Heart left ventricle (tissue), 16 donors: ENCODE data around the gene TAF10. TPM values are rescaled to one million over a fixed set of nuclear protein-coding genes. Genes with fewer than 3 reads are reported as not detected.

Experiments
- ATAC-seq, 4 donors: fragments of 200-7000 bp; cut with Tn5 transposase; one replicate each; pipeline ENCODE4 v1.9.1; 2020 to 2022; ENCODE audit warnings: moderate library complexity in 4 of 4, mild to moderate bottlenecking in 3 of 4, moderate number of reproducible peaks in 1 of 4
- DNase-seq, 5 donors: peaks; one replicate each; pipeline ENCODE4 v3.0.0-alpha.2; 2020
- H3K27ac ChIP-seq, 12 donors: fragments of 200-600 bp; sonication (generic) in 4 of 12; one replicate each; pipeline versions ENCODE4 v1.5.0 to v1.8.0; 2016 to 2022; ENCODE audit warnings: mild to moderate bottlenecking in 2 of 12
- H3K27me3 ChIP-seq, 9 donors: fragments of 200-600 bp; sonication (generic) in 2 of 9; one replicate each; pipeline versions ENCODE4 v1.5.1 to v1.8.0; 2016 to 2022; ENCODE audit warnings: mild to moderate bottlenecking in 3 of 9
- H3K36me3 ChIP-seq, 9 donors: fragments of 200-600 bp; sonication (generic) in 2 of 9; one replicate each; pipeline versions ENCODE4 v1.5.0 to v1.8.0; 2018 to 2022; ENCODE audit warnings: mild to moderate bottlenecking in 2 of 9
- H3K4me1 ChIP-seq, 12 donors: fragments of 200-600 bp; sonication (generic) in 4 of 12; one replicate each; pipeline versions ENCODE4 v1.5.0 to v1.8.0; 2016 to 2022; ENCODE audit warnings: mild to moderate bottlenecking in 3 of 12
- H3K4me3 ChIP-seq, 12 donors: fragments of 200-600 bp; sonication (generic) in 4 of 12; one replicate each; pipeline versions ENCODE4 v1.5.0 to v1.8.0; 2017 to 2022; ENCODE audit warnings: mild to moderate bottlenecking in 9 of 12, moderate library complexity in 4 of 12
- H3K9me3 ChIP-seq, 12 donors: fragments of 200-600 bp; sonication (generic) in 4 of 12; one replicate each; pipeline versions ENCODE4 v1.5.0 to v1.8.0; 2016 to 2022; ENCODE audit warnings: mild to moderate bottlenecking in 1 of 12
- CTCF ChIP-seq, 12 donors: fragments of 200-600 bp; sonication (generic) in 4 of 12; IDR thresholded peaks; one replicate each; pipeline versions ENCODE4 v1.5.0 to v1.8.0; 2018 to 2022; ENCODE audit warnings: antibody characterized with exemption in 12 of 12, mild to moderate bottlenecking in 5 of 12
- POLR2A ChIP-seq, 2 donors: fragments of 450-650 bp; IDR thresholded peaks; one replicate each; pipeline ENCODE4 v1.6.1; 2017; ENCODE audit warnings: antibody characterized with exemption in 2 of 2, mild to moderate bottlenecking in 2 of 2, moderate library complexity in 2 of 2
- WGBS, 4 donors: extraction: QIAGEN DNeasy Blood & Tissue Kit in 2 of 4; methylation state at CpG; one replicate each; pipeline versions ENCODE4 v1.1.5 to v1.1.7; 2013 to 2018; 5-methylcytosine and 5-hydroxymethylcytosine counted together
- intact Hi-C, 10 donors: fragments of 100-400 bp; cut with DNase I; formaldehyde crosslinking; loops; one replicate each; pipeline versions ENCODE4 v1.11.1 to v1.14.2; 2022
- polyA plus RNA-seq, 2 donors: library from polyadenylated mRNA; stranded (reverse); fragments of 200-250 nt; gene quantifications; one replicate each; pipeline ENCODE4 v1.2.3, GENCODE V29; 2013
- total RNA-seq, 9 donors: library from RNA; depleted of rRNA in 2 of 9; stranded (reverse); fragments of >200 nt in 2 of 9; fragmentation: NEBNext Ultra II Directional in 3 of 9; extraction: Animal tissue kit (Norgen Biotek cat#: 25700) in 3 of 9; gene quantifications; one replicate each; pipeline versions ENCODE4 v1.1.0 to v1.2.4, GENCODE V29; 2016 to 2023
- donor health status: ischemic (EF 13 %, LVEDD 7.1; RV severe dilation, severe dysfunction).
- donor health status: healthy with polysubstance abuse.
- donor health status: DM: no; HTN: yes; CAD: no.
- donor health status: DM: no; HTN: no; CAD: no.
- donor health status: ischemic (EF 25% LVEDD 6.9; RV normal size, moderate dysfunction).
- donor health status: ischemic (EF 25% LVEDD 5.7; RV mildly dilated, moderate dysfunction).
- donor health status: healthy.
- donor health status: DM: yes; HTN: yes; CAD: no.
- donor health status: ischemic (EF 35%, LVEDD 5.7; RV mildly dilated, moderate dysfunction).
- donor health status: nonischemic (EF 11% LVEDD 7.7; RV severe dilation, severe dysfunction).
- donor health status: DM: yes; HTN: yes; CAD: no.
- donor health status: PGD.
- donor health status: ischemic (EF 29% LVEDD 5.4; RV normal size, mild dysfunction).
- donor health status: nonischemic (EF 23%, LVEDD 6.1; RV moderate dilation, normal function).

Gene TAF10
- total and polyA plus RNA-seq, 11 donors = 42.3 to 155 (median 99.0) TPM

GRCh38 chr11:6614446-6614845 is 2.4 kb upstream of the TAF10 start:
- Histone ChIP-seq H3K9me3 (no peaks in the 10 kb centered on the region), H3K27me3 (no peaks in the 10 kb centered on the region), H3K4me3 (no peak overlapping the region), H3K27ac (peak overlapping the region in 1 of 12 donors; percentile 98), H3K36me3 (peaks cover 0 to 63% (median 49%) of the 10 kb centered on the region in 9 donors), H3K4me1 (peaks cover 0 to 66% (median 34%) of the 10 kb centered on the region in 12 donors)
- ATAC-seq (no peak), DNase-seq (no peak)
- intact Hi-C loops = loop anchor here in 5 of 10 donors (5.0 kb wide), 3 partner anchors 43 to 137 kb away; partner anchors contain the start of genes MRPL17 (in 3 of the 5) and DCHS1 (in 1 of the 5)
- 87 to 93% (median 91%) methylated on average over 2 of the region's 2 CpGs for WGBS, 4 donors
- TF ChIP-seq POLR2A (IDR thresholded peaks at IDR 0.05) (no peak), CTCF (IDR thresholded peaks at IDR 0.05) (no peak)

- no peaks in the 10 kb centered on the region for H3K27me3 ChIP-seq
- H3K27ac ChIP-seq = peak overlapping the region in 9 of 12 donors; percentile 94 to 100 (median 98)
- intact Hi-C loops = loop anchor here in 7 of 10 donors (2.0 to 5.0 kb wide), 4 partner anchors 44 to 136 kb away; partner anchors contain the start of genes MRPL17 (in 6 of the 7) and DCHS1 (in 1 of the 7)
- ATAC-seq = no peak
- no peak overlapping the region for H3K4me3 ChIP-seq
- H3K36me3 ChIP-seq = peaks cover 0 to 72% (median 58%) of the 10 kb centered on the region in 9 donors
- H3K4me1 ChIP-seq = peaks cover 0 to 72% (median 32%) of the 10 kb centered on the region in 12 donors
- no peak for DNase-seq
- 94 to 97% (median 96%) methylated on average over 3 of the region's 3 CpGs for WGBS, 4 donors
- TF ChIP-seq POLR2A (IDR thresholded peaks at IDR 0.05) (no peak), CTCF (IDR thresholded peaks at IDR 0.05) (no peak)
- H3K9me3 ChIP-seq = no peaks in the 10 kb centered on the region
Observed at GRCh38 chr11:6613496-6613895, 1.5 kb upstream of the TAF10 start.

GRCh38 chr11:6611963-6612212 is 128 bp downstream of the TAF10 start:
- Histone ChIP-seq H3K27ac (peak overlapping the region; percentile 90 to 100 (median 98)), H3K4me1 (peaks cover 4 to 72% (median 38%) of the 10 kb centered on the region in 12 donors), H3K4me3 (peak overlapping the region; percentile 52 to 93 (median 78)), H3K9me3 (no peaks in the 10 kb centered on the region), H3K27me3 (no peaks in the 10 kb centered on the region), H3K36me3 (peaks cover 0 to 84% (median 67%) of the 10 kb centered on the region in 9 donors)
- DNase-seq (no peak), ATAC-seq (no peak)
- 0 to 1% (median 1%) methylated on average over 35 to 36 of the region's 36 CpGs; no CpG with 5 or more reads in 1 of the 4 donors for WGBS, 4 donors
- TF ChIP-seq CTCF (IDR thresholded peaks at IDR 0.05) = no peak
- intact Hi-C loops = loop anchor here in 8 of 10 donors (1.0 to 5.0 kb wide), 5 partner anchors 45 to 135 kb away; partner anchors contain the start of genes MRPL17 (in 7 of the 8) and DCHS1 (in 1 of the 8)

- DNase-seq = peak in 3 of 5 donors; percentile 58 to 76 (median 61)
- H3K27ac ChIP-seq = peak overlapping the region; percentile 90 to 100 (median 98)
- 10 to 20% (median 13%) methylated on average over 24 to 39 of the region's 39 CpGs for WGBS, 4 donors
- no peaks in the 10 kb centered on the region for H3K27me3 ChIP-seq
- peak overlapping the region; percentile 52 to 93 (median 78) for H3K4me3 ChIP-seq
- peaks cover 0 to 78% (median 63%) of the 10 kb centered on the region in 9 donors for H3K36me3 ChIP-seq
- TF ChIP-seq POLR2A (IDR thresholded peaks at IDR 0.05) = no peak
- no peak for TF ChIP-seq CTCF (IDR thresholded peaks at IDR 0.05)
- peak in 2 of 4 donors; percentile 2 to 7 for ATAC-seq
- peaks cover 9 to 73% (median 43%) of the 10 kb centered on the region in 12 donors for H3K4me1 ChIP-seq
- no peaks in the 10 kb centered on the region for H3K9me3 ChIP-seq
- intact Hi-C loops = loop anchor here in 5 of 10 donors (5.0 kb wide), 3 partner anchors 46 to 134 kb away; partner anchors contain the start of genes MRPL17 (in 3 of the 5) and DCHS1 (in 1 of the 5)
Observed at GRCh38 chr11:6611092-6611962, 689 bp downstream of the TAF10 start.
